K562 (cell line): Measurements from ENCODE around the gene TESK2. TPM values are rescaled to one million over a fixed set of nuclear protein-coding genes. Genes with fewer than 3 reads are reported as not detected.

ENCODE experiments used
- ATAC-seq: fragments of 200-7000 bp; cut with Tn5 transposase; 3 replicates; pipeline ENCODE4 v1.9.1; 2020; ENCODE audit warnings: moderate library complexity
- BruUV-seq: library from RNA; stranded (reverse); fragments of 400-500 nt; replicated peaks from 2 replicates; lab custom pipeline; 2021; lab: Mats Ljungman, UMichigan
- CTCF ChIA-PET: fragments of 300-600 bp; formaldehyde crosslinking; extraction: SDS; loops from one replicate; lab custom pipeline; 2021; ENCODE audit warnings: low intra/inter-chr PET ratio; lab: Yijun Ruan, JAX
- POLR2A ChIA-PET: fragments of 300-600, 350-650 bp; sonication (Branson Sonifier 250); formaldehyde crosslinking; extraction: SDS; loops from one replicate; lab custom pipeline; 2021; ENCODE audit warnings: antibody characterized with exemption, inconsistent platforms; lab: Yijun Ruan, JAX
- DNase-seq, 4 experiments: peaks; one replicate each; pipeline versions ENCODE4 v3.0.0 to v3.0.0-alpha.2; 2011 to 2018; ENCODE audit warnings: low spot score in 3 of 4, mixed read lengths in 3 of 4; ENCODE audit errors: extremely low read depth in 1 of 4
- FAIRE-seq: peaks from 2 replicates; lab custom pipeline; 2011; peaks lifted over from hg19 to GRCh38; lab: Jason Lieb, UNC
- H2AFZ ChIP-seq: 2 replicates; pipeline ENCODE4 v1.6.0; 2011; ENCODE audit warnings: low read depth, low read length, control low read depth, inconsistent platforms
- H3K27ac ChIP-seq: fragments of 200-600 bp; 3 replicates; pipeline ENCODE4 v1.8.0; 2011; ENCODE audit warnings: low read depth, mild to moderate bottlenecking, control low read depth, inconsistent platforms, low read length, moderate library complexity, mixed read lengths; ENCODE audit errors: extremely low read depth
- H3K27me3 ChIP-seq, 2 experiments: fragments of 300-600 bp in 1 of 2; 2 replicates in 1 of 2; 3 replicates in 1 of 2; pipeline versions ENCODE4 v1.6.0 to v1.8.0; 2011; ENCODE audit warnings: inconsistent platforms in 2 of 2, low read length in 2 of 2, mild to moderate bottlenecking in 1 of 2, mixed read lengths in 1 of 2, moderate library complexity in 1 of 2; ENCODE audit not compliant: control insufficient read depth in 2 of 2, insufficient read depth in 2 of 2
- H3K36me3 ChIP-seq: fragments of 300-600 bp; 3 replicates; pipeline ENCODE4 v1.8.0; 2011; ENCODE audit warnings: mild to moderate bottlenecking, low read length, inconsistent platforms; ENCODE audit not compliant: control insufficient read depth, insufficient read depth
- H3K4me1 ChIP-seq, 2 experiments: fragments of 200-600 bp in 1 of 2; replicated peaks in 1 of 2; 2 replicates in 1 of 2; 3 replicates in 1 of 2; pipeline versions ENCODE4 v1.5.1 to v1.8.0; 2011; ENCODE audit warnings: inconsistent platforms in 2 of 2, low read length in 2 of 2, mild to moderate bottlenecking in 1 of 2, mixed read lengths in 1 of 2, moderate library complexity in 1 of 2; ENCODE audit not compliant: control insufficient read depth in 2 of 2, insufficient read depth in 2 of 2
- H3K4me2 ChIP-seq: 2 replicates; pipeline ENCODE4 v1.6.1; 2011; ENCODE audit warnings: low read length, control low read depth, inconsistent platforms, mixed read lengths; ENCODE audit not compliant: insufficient read depth
- H3K4me3 ChIP-seq: fragments of 200-600 bp; sonication (generic), shearing (Covaris generic); 2 replicates; pipeline ENCODE4 v1.5.1; 2016; ENCODE audit warnings: control low read depth, inconsistent platforms
- H3K79me2 ChIP-seq: fragments of 200-600 bp; 3 replicates; pipeline ENCODE4 v1.8.0; 2011; ENCODE audit warnings: low read length, inconsistent platforms; ENCODE audit not compliant: control insufficient read depth, insufficient read depth
- H3K9ac ChIP-seq, 2 experiments: 2 replicates each; pipeline versions ENCODE4 v1.6.0 to v1.6.1; 2011; ENCODE audit warnings: low read depth in 2 of 2, low read length in 2 of 2, control low read depth in 1 of 2, inconsistent platforms in 1 of 2, mild to moderate bottlenecking in 1 of 2, mixed read lengths in 1 of 2; ENCODE audit not compliant: insufficient read depth in 1 of 2
- H3K9me1 ChIP-seq: one replicate; pipeline ENCODE4 v1.6.0; 2011; ENCODE audit warnings: inconsistent platforms, mild to moderate bottlenecking, low read length, moderate library complexity; ENCODE audit not compliant: control insufficient read depth, insufficient read depth
- H3K9me3 ChIP-seq: replicated peaks from 2 replicates; pipeline ENCODE4 v1.5.1; 2011; ENCODE audit warnings: low read depth, low read length, inconsistent platforms; ENCODE audit not compliant: control insufficient read depth, insufficient read depth
- H4K20me1 ChIP-seq: replicated peaks from 2 replicates; pipeline ENCODE4 v1.6.1; 2011; ENCODE audit warnings: low read length, inconsistent platforms, mixed read lengths; ENCODE audit not compliant: control insufficient read depth, insufficient read depth
- ARID4B ChIP-seq: sonication (generic); formaldehyde crosslinking; IDR thresholded peaks from 2 replicates; pipeline ENCODE4 v1.8.0; 2022; ENCODE audit warnings: mild to moderate bottlenecking, missing genetic modification reagents
- CBFB ChIP-seq: sonication (generic); formaldehyde crosslinking; IDR thresholded peaks from 2 replicates; pipeline ENCODE4 v1.4.0; 2020; ENCODE audit warnings: mild to moderate bottlenecking, missing genetic modification reagents
- RBFOX2 ChIP-seq: fragments of 200-400 bp; formaldehyde crosslinking; IDR thresholded peaks from 2 replicates; pipeline ENCODE4 v1.6.1; 2017; ENCODE audit warnings: low read depth, mild to moderate bottlenecking, low read length, moderate library complexity
- TAL1 ChIP-seq: fragments of 450-650 bp; IDR thresholded peaks from 2 replicates; pipeline ENCODE4 v1.6.1; 2016; ENCODE audit warnings: mild to moderate bottlenecking
- WGBS: fragments of 100-300 bp; shearing (Covaris generic); methylation state at CpG from one replicate; pipeline ENCODE4 v1.1.6; 2016; ENCODE audit warnings: low coverage, mixed read lengths; ENCODE audit not compliant: insufficient coverage; ENCODE audit errors: missing lambda C conversion rate; 5-methylcytosine and 5-hydroxymethylcytosine counted together
- in situ Hi-C: fragments of 300-500 bp; cut with MboI; formaldehyde crosslinking; loops from 4 replicates; pipeline ENCODE4 v1.15.0; 2018; ENCODE audit warnings: inconsistent platforms, mixed read lengths
- intact Hi-C: fragments of 100-400 bp; cut with micrococcal nuclease; formaldehyde crosslinking; loops from 2 replicates; pipeline ENCODE4 v1.14.2; 2022
- polyA plus RNA-seq, 8 experiments: library from polyadenylated mRNA; depleted of rRNA in 4 of 8; stranded (reverse) in 5 of 8; unstranded in 3 of 8; fragments of >200 nt; fragmentation: Nextera tagmentation in 2 of 8; fragmentation: Illumina TruSeq in 1 of 8; extraction: Ambion mirVana in 2 of 8; extraction: Trizol in 1 of 8; gene quantifications; 2 replicates each; pipeline versions ENCODE4 v1.2.1 to v1.2.3, GENCODE V29; 2011 to 2014; ENCODE audit warnings: inconsistent platforms in 1 of 8, missing spikeins in 1 of 8
- total RNA-seq, 7 experiments: library from RNA; depleted of rRNA in 6 of 7; stranded (reverse); fragments of >200 nt in 6 of 7; fragmentation: Illumina TruSeq in 2 of 7; extraction: Trizol in 2 of 7; gene quantifications; 2 replicates each; pipeline versions ENCODE4 v1.2.1 to v1.2.3, GENCODE V29; 2011 to 2021; ENCODE audit warnings: low replicate concordance in 1 of 7
- TF ChIP-seq, protein P1 (sequence below), 2 experiments: fragments of 450-650 bp; formaldehyde crosslinking in 1 of 2; IDR thresholded peaks; 2 replicates each; pipeline versions ENCODE4 v1.4.0 to v1.6.1; 2014 to 2020; ENCODE audit warnings: mild to moderate bottlenecking in 2 of 2, borderline replicate concordance in 1 of 2, low read depth in 1 of 2
- TF ChIP-seq, protein P2 (sequence below): fragments of 450-650 bp; IDR thresholded peaks from 2 replicates; pipeline ENCODE4 v1.6.1; 2016

The TESK2 gene
- total and polyA plus RNA-seq, 9 of the 15 experiments (the other 6 are each of a cell fraction or from before 2014, with no cell fraction given) = 1.6 to 5.3 (median 3.7) TPM

GRCh38 chr1:45512641-45513054 lies 21.7 kb upstream of the TESK2 start:
- ChIA-PET POLR2A (interaction anchor here (0.5 to 5.6 kb wide), 15 partner anchors 9 to 500 kb away, joined by 3 to 104 read pairs (median 4); partner anchors contain the start of genes AKR1A1, CCDC163, MMACHC and NASP), CTCF (interaction anchor here (0.6 to 2.6 kb wide), 4 partner anchors 57 to 667 kb away, joined by 3 to 21 read pairs (median 3); no protein-coding TSS in a partner anchor)
- peaks cover 27% of the 10 kb centered on the region for H3K79me2 ChIP-seq
- intact Hi-C loops = loop anchor here (1.0 to 5.0 kb wide), 2 partner anchors 58 to 370 kb away; no protein-coding TSS in a partner anchor
- 100% methylated on average over 1 of the region's 1 CpG for WGBS
- no peak overlapping the region for H3K9ac ChIP-seq
- H4K20me1 ChIP-seq = no peaks in the 10 kb centered on the region
- H3K27ac ChIP-seq = no peak overlapping the region
- H3K9me1 ChIP-seq = no peaks in the 10 kb centered on the region
- no peak overlapping the region for H2AFZ ChIP-seq
- H3K4me2 ChIP-seq = no peak overlapping the region
- no peak overlapping the region for H3K4me3 ChIP-seq
- no peaks in the 10 kb centered on the region for H3K9me3 ChIP-seq
- ATAC-seq (peak; percentile 78), FAIRE-seq (peak; percentile 88), DNase-seq (peak; percentile 57 to 88 (median 67))
- no peaks in the 10 kb centered on the region; a peak in 1 of 5 replicates for H3K4me1 ChIP-seq
- H3K27me3 ChIP-seq = no peaks in the 10 kb centered on the region
- peaks cover 98% of the 10 kb centered on the region for H3K36me3 ChIP-seq
- in situ Hi-C loops = loop anchor here (5.0 kb wide), 1 partner anchor 55 kb away; no protein-coding TSS in a partner anchor
- BruUV-seq = no TSS peak
- no peak for TF ChIP-seq RBFOX2
- TF ChIP-seq, protein P1, sequence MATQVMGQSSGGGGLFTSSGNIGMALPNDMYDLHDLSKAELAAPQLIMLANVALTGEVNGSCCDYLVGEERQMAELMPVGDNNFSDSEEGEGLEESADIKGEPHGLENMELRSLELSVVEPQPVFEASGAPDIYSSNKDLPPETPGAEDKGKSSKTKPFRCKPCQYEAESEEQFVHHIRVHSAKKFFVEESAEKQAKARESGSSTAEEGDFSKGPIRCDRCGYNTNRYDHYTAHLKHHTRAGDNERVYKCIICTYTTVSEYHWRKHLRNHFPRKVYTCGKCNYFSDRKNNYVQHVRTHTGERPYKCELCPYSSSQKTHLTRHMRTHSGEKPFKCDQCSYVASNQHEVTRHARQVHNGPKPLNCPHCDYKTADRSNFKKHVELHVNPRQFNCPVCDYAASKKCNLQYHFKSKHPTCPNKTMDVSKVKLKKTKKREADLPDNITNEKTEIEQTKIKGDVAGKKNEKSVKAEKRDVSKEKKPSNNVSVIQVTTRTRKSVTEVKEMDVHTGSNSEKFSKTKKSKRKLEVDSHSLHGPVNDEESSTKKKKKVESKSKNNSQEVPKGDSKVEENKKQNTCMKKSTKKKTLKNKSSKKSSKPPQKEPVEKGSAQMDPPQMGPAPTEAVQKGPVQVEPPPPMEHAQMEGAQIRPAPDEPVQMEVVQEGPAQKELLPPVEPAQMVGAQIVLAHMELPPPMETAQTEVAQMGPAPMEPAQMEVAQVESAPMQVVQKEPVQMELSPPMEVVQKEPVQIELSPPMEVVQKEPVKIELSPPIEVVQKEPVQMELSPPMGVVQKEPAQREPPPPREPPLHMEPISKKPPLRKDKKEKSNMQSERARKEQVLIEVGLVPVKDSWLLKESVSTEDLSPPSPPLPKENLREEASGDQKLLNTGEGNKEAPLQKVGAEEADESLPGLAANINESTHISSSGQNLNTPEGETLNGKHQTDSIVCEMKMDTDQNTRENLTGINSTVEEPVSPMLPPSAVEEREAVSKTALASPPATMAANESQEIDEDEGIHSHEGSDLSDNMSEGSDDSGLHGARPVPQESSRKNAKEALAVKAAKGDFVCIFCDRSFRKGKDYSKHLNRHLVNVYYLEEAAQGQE (IDR thresholded peaks at IDR 0.05; ENCODE audit: borderline replicate concordance) = peak; percentile 87
- TF ChIP-seq, protein P1 (CRISPR knock-in tag; IDR thresholded peaks at IDR 0.05; ENCODE audit: low read depth) = no peak
- TF ChIP-seq TAL1 = no peak
- TF ChIP-seq, protein P2, sequence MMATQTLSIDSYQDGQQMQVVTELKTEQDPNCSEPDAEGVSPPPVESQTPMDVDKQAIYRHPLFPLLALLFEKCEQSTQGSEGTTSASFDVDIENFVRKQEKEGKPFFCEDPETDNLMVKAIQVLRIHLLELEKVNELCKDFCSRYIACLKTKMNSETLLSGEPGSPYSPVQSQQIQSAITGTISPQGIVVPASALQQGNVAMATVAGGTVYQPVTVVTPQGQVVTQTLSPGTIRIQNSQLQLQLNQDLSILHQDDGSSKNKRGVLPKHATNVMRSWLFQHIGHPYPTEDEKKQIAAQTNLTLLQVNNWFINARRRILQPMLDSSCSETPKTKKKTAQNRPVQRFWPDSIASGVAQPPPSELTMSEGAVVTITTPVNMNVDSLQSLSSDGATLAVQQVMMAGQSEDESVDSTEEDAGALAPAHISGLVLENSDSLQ = peak; percentile 65
- no peak for TF ChIP-seq CBFB (CRISPR knock-in tag)
- peak; percentile 88 for TF ChIP-seq ARID4B (CRISPR knock-in tag)
